K562 (cell line): ENCODE data around the gene TRMT1L. TPM values are rescaled to one million over a fixed set of nuclear protein-coding genes. Genes with fewer than 3 reads are reported as not detected.

Experiments
- BRF1 ChIP-seq: IDR thresholded peaks from 3 replicates; pipeline ENCODE4 v1.6.1; 2011; ENCODE audit warnings: borderline replicate concordance, mild to moderate bottlenecking; ENCODE audit not compliant: insufficient read length; ENCODE audit errors: extremely low read depth
- CBFB ChIP-seq: sonication (generic); formaldehyde crosslinking; IDR thresholded peaks from 2 replicates; pipeline ENCODE4 v1.4.0; 2020; ENCODE audit warnings: mild to moderate bottlenecking, missing genetic modification reagents
- CBX1 ChIP-seq: sonication (generic); IDR thresholded peaks from 2 replicates; pipeline ENCODE4 v1.6.1; 2016; ENCODE audit warnings: antibody characterized with exemption, low read depth, mild to moderate bottlenecking
- CREB3 ChIP-seq: fragments of 450-650 bp; conservative IDR thresholded peaks from 2 replicates; pipeline ENCODE4 v1.6.1; 2016; ENCODE audit warnings: missing genetic modification characterization, low read depth, mild to moderate bottlenecking, missing compliant biosample characterization, moderate library complexity
- CREB5 ChIP-seq: fragments of 250-450 bp; sonication (Bioruptor Pico); IDR thresholded peaks from 2 replicates; pipeline ENCODE4 v1.5.0; 2020; ENCODE audit warnings: mild to moderate bottlenecking
- CREM ChIP-seq: IDR thresholded peaks from 2 replicates; pipeline ENCODE4 v1.6.1; 2014; ENCODE audit warnings: antibody characterized with exemption, low read depth
- DPF2 ChIP-seq: fragments of 450-650 bp; IDR thresholded peaks from 2 replicates; pipeline ENCODE4 v1.6.1; 2016
- EZH2 ChIP-seq: IDR thresholded peaks from 2 replicates; pipeline ENCODE4 v1.6.1; 2012; ENCODE audit warnings: low read depth, mild to moderate bottlenecking, inconsistent platforms, low read length, borderline replicate concordance
- FOXO4 ChIP-seq: fragments of 450-650 bp; formaldehyde crosslinking; IDR thresholded peaks from 2 replicates; pipeline ENCODE4 v1.4.0; 2020; ENCODE audit warnings: mild to moderate bottlenecking, moderate library complexity
- HDAC2 ChIP-seq: fragments of 450-650 bp; IDR thresholded peaks from 2 replicates; pipeline ENCODE4 v1.6.1; 2016; ENCODE audit warnings: mild to moderate bottlenecking
- HEY1 ChIP-seq: fragments of 250-450 bp; sonication (Bioruptor Pico); IDR thresholded peaks from 2 replicates; pipeline ENCODE4 v1.5.0; 2020; ENCODE audit warnings: mild to moderate bottlenecking, moderate library complexity, borderline replicate concordance
- HNRNPK ChIP-seq: fragments of 200-400 bp; formaldehyde crosslinking; IDR thresholded peaks from one replicate; pipeline ENCODE4 v1.6.1; 2018; ENCODE audit warnings: mild to moderate bottlenecking, low read depth, low read length; ENCODE audit not compliant: poor library complexity, severe bottlenecking
- KAT2B ChIP-seq: IDR thresholded peaks from one replicate; pipeline ENCODE4 v1.6.1; 2012; ENCODE audit warnings: low read depth, mild to moderate bottlenecking, control low read depth, inconsistent platforms, low read length, moderate library complexity
- MAX ChIP-seq: sonication (generic); formaldehyde crosslinking; IDR thresholded peaks from 2 replicates; pipeline ENCODE4 v1.9.0; 2022; ENCODE audit warnings: mild to moderate bottlenecking, missing genetic modification reagents
- MECOM ChIP-seq: fragments of 250-450 bp; sonication (Bioruptor Pico); IDR thresholded peaks from 2 replicates; pipeline ENCODE4 v1.8.0; 2022; ENCODE audit warnings: inconsistent platforms
- RBM14 ChIP-seq: fragments of 200-400 bp; formaldehyde crosslinking; IDR thresholded peaks from 2 replicates; pipeline ENCODE4 v1.6.1; 2018; ENCODE audit warnings: low read depth, mild to moderate bottlenecking, low read length, moderate library complexity, borderline replicate concordance; ENCODE audit not compliant: insufficient read depth
- RFX1 ChIP-seq: fragments of 450-650 bp; IDR thresholded peaks from 2 replicates; pipeline ENCODE4 v1.6.1; 2016; ENCODE audit warnings: mild to moderate bottlenecking, moderate library complexity
- TAL1 ChIP-seq: fragments of 450-650 bp; IDR thresholded peaks from 2 replicates; pipeline ENCODE4 v1.6.1; 2016; ENCODE audit warnings: mild to moderate bottlenecking
- TCF7L2 ChIP-seq: fragments of 150-350 bp; IDR thresholded peaks from 2 replicates; pipeline ENCODE4 v1.6.1; 2016; ENCODE audit warnings: low read depth, mild to moderate bottlenecking, low read length, moderate library complexity
- TEAD2 ChIP-seq: fragments of 450-650 bp; IDR thresholded peaks from 2 replicates; pipeline ENCODE4 v1.6.1; 2016; ENCODE audit warnings: missing genetic modification characterization, control low read depth, missing compliant biosample characterization
- THRB ChIP-seq: fragments of 450-650 bp; formaldehyde crosslinking; conservative IDR thresholded peaks from 2 replicates; pipeline ENCODE4 v1.4.0; 2022; ENCODE audit warnings: mild to moderate bottlenecking, missing genetic modification characterization
- ZFX ChIP-seq: sonication (generic); formaldehyde crosslinking; IDR thresholded peaks from 2 replicates; pipeline ENCODE4 v1.8.0; 2022; ENCODE audit warnings: mild to moderate bottlenecking, missing genetic modification reagents, moderate library complexity
- ZNF699 ChIP-seq: fragments of 250-450 bp; sonication (Bioruptor Pico); IDR thresholded peaks from 2 replicates; pipeline ENCODE4 v1.8.0; 2021; ENCODE audit warnings: mild to moderate bottlenecking, moderate library complexity; ENCODE audit not compliant: insufficient replicate concordance
- ZNF830 ChIP-seq: fragments of 250-450 bp; sonication (Bioruptor Pico); IDR thresholded peaks from 2 replicates; pipeline ENCODE4 v1.5.0; 2021; ENCODE audit warnings: mild to moderate bottlenecking
- polyA plus RNA-seq, 8 experiments: library from polyadenylated mRNA; depleted of rRNA in 4 of 8; stranded (reverse) in 5 of 8; unstranded in 3 of 8; fragments of >200 nt; fragmentation: Nextera tagmentation in 2 of 8; fragmentation: Illumina TruSeq in 1 of 8; extraction: Ambion mirVana in 2 of 8; extraction: Trizol in 1 of 8; gene quantifications; 2 replicates each; pipeline versions ENCODE4 v1.2.1 to v1.2.3, GENCODE V29; 2011 to 2014; ENCODE audit warnings: inconsistent platforms in 1 of 8, missing spikeins in 1 of 8
- total RNA-seq, 7 experiments: library from RNA; depleted of rRNA in 6 of 7; stranded (reverse); fragments of >200 nt in 6 of 7; fragmentation: Illumina TruSeq in 2 of 7; extraction: Trizol in 2 of 7; gene quantifications; 2 replicates each; pipeline versions ENCODE4 v1.2.1 to v1.2.3, GENCODE V29; 2011 to 2021; ENCODE audit warnings: low replicate concordance in 1 of 7

TRMT1L gene
- total and polyA plus RNA-seq, 9 of the 15 experiments (the other 6 are each of a cell fraction or from before 2014, with no cell fraction given): 6.4 to 88.9 (median 32.9) TPM

GRCh38 chr1:185156854-185157598, at the start of gene TRMT1L, which contains the start of gene SWT1 (continued):
- TF ChIP-seq ZNF699 (CRISPR knock-in tag): no peak
- no peak for TF ChIP-seq KAT2B
- no peak for TF ChIP-seq FOXO4 (CRISPR knock-in tag)
- TF ChIP-seq RBM14: no peak
- peak; percentile 69 for TF ChIP-seq RFX1
- TF ChIP-seq TEAD2 (tag): no peak
- no peak for TF ChIP-seq HEY1 (CRISPR knock-in tag)
- TF ChIP-seq CBX1: peak; percentile 11; the same call in 1 of the 2 replicates
- no peak for TF ChIP-seq TAL1
- TF ChIP-seq CBFB: peak; percentile 72; the same call in 1 of the 2 replicates
- TF ChIP-seq ZFX (CRISPR knock-in tag): peak; percentile 11
- TF ChIP-seq EZH2: no peak
- TF ChIP-seq HDAC2: no peak
- TF ChIP-seq CREB3 (tag): no peak
- TF ChIP-seq DPF2: 0 out of 2 replicates have a peak, but pooled peaks have one; percentile 10
- TF ChIP-seq TCF7L2: no peak
- no peak for TF ChIP-seq MECOM (CRISPR knock-in tag)
- no peak for TF ChIP-seq BRF1
- peak; percentile 87 for TF ChIP-seq CREM
- TF ChIP-seq CREB5: no peak
- no peak for TF ChIP-seq THRB (CRISPR knock-in tag)
- 0 out of 2 replicates have a peak, but pooled peaks have one; percentile 23 for TF ChIP-seq MAX
- TF ChIP-seq HNRNPK: no peak
- TF ChIP-seq ZNF830 (CRISPR knock-in tag): no peak
